ENCODE data around the gene TNFRSF13B. TPM values are rescaled to one million over a fixed set of nuclear protein-coding genes. Genes with fewer than 3 reads are reported as not detected.
"Not testable (repeated sequence)": the region's sequence is repeated elsewhere in the genome, so short reads cannot be mapped to it uniquely, and the experiment has no call there.

Gene TNFRSF13B
- total RNA-seq, 1 experiment from 2014 or later: not detected

GRCh38 chr17:16921451-16921850 lies 50.5 kb downstream of the TNFRSF13B start:
- POLR2A ChIA-PET; H3K4me1 ChIP-seq (ENCODE audit: control insufficient read depth in 1 of 2, insufficient read depth in 2 of 2, low read length in 2 of 2); H3K27ac ChIP-seq (ENCODE audit: low read depth, low read length); H3K4me3 ChIP-seq (replicated peaks in 1 of 2; ENCODE audit: low read depth in 1 of 2, low read length in 2 of 2); ATAC-seq; BruUV-seq (replicated peaks); H3K4me2 ChIP-seq (ENCODE audit: low read length); H3K9me3 ChIP-seq (ENCODE audit: control insufficient read depth in 1 of 2, insufficient read depth in 1 of 2, low read depth in 1 of 2, low read length in 2 of 2); H2AFZ ChIP-seq (ENCODE audit: low read depth, low read length, poor library complexity, severe bottlenecking); H3K9ac ChIP-seq (ENCODE audit: low read length); H3K79me2 ChIP-seq (ENCODE audit: insufficient read depth, low read length); RAD21 ChIA-PET (ENCODE audit: low non-redundant PET in 1 of 2, low total read pairs in 2 of 2, uncharacterized antibody in 2 of 2, unreplicated experiment in 2 of 2); H3K36me3 ChIP-seq (ENCODE audit: control insufficient read depth in 1 of 2, insufficient read depth in 2 of 2, low read length in 2 of 2); H3K9me2 ChIP-seq (ENCODE audit: insufficient read depth); H4K20me1 ChIP-seq (ENCODE audit: insufficient read depth); H3K27me3 ChIP-seq (ENCODE audit: insufficient read depth, low read length); CTCF ChIA-PET; DNase-seq (ENCODE audit: low read depth, low spot score): not testable (repeated sequence)
- intact Hi-C loops (cut with micrococcal nuclease): loop anchor here (5.0 kb wide), 1 partner anchor 71 kb away; no protein-coding TSS in a partner anchor

GRCh38 chr17:16920628-16921020 lies 51.3 kb downstream of the TNFRSF13B start:
- CTCF ChIA-PET: interaction anchor here (1.4 kb wide), 1 partner anchor 9 kb away, joined by 3 read pairs; no protein-coding TSS in a partner anchor
- TF ChIP-seq POLR2A (IDR thresholded peaks at IDR 0.05; ENCODE audit: borderline replicate concordance, extremely low read depth, insufficient read depth, insufficient read length): no peak
- no peak for TF ChIP-seq SP1 (IDR thresholded peaks at IDR 0.05; ENCODE audit: low read depth)
- TF ChIP-seq MAX (IDR thresholded peaks at IDR 0.05): no peak
- no peak for TF ChIP-seq REST (IDR thresholded peaks at IDR 0.05; ENCODE audit: low read depth)
- TF ChIP-seq JUND (IDR thresholded peaks at IDR 0.05): no peak
- TF ChIP-seq CTCF (IDR thresholded peaks at IDR 0.05 in 2 of 3, conservative IDR thresholded peaks at IDR 0.05 in 1 of 3; ENCODE audit: borderline replicate concordance in 1 of 3, insufficient read depth in 1 of 3, low read depth in 2 of 3, low read length in 2 of 3): no peak
- TF ChIP-seq SIN3A (IDR thresholded peaks at IDR 0.05; ENCODE audit: low read depth): no peak
- no peak for TF ChIP-seq YY1 (IDR thresholded peaks at IDR 0.05; ENCODE audit: extremely low read depth, insufficient replicate concordance, low read depth, low read length)
- TF ChIP-seq TCF7L2 (IDR thresholded peaks at IDR 0.05; ENCODE audit: borderline replicate concordance, extremely low read depth, insufficient read depth, insufficient read length): no peak
- no peak for TF ChIP-seq EGR1 (IDR thresholded peaks at IDR 0.05; ENCODE audit: low read depth)
- no peak for TF ChIP-seq ZBTB33 (IDR thresholded peaks at IDR 0.05; ENCODE audit: extremely low read depth, insufficient replicate concordance, low read length)
- TF ChIP-seq EZH2 (IDR thresholded peaks at IDR 0.05): no peak
- no peak for TF ChIP-seq SRF (IDR thresholded peaks at IDR 0.05; ENCODE audit: low read depth)

More at GRCh38 chr17:16920628-16921020, 51.3 kb downstream of the TNFRSF13B start:
- H3K36me3 ChIP-seq (ENCODE audit: control insufficient read depth in 1 of 2, insufficient read depth in 2 of 2, low read length in 2 of 2): no peaks in the 10 kb centered on the region
- peaks cover 0 to 8% of the 10 kb centered on the region in 2 experiments; a peak in 2 of 4 replicates for H3K4me1 ChIP-seq (ENCODE audit: control insufficient read depth in 1 of 2, insufficient read depth in 2 of 2, low read length in 2 of 2)
- RAD21 ChIA-PET (ENCODE audit: low non-redundant PET in 1 of 2, low total read pairs in 2 of 2, uncharacterized antibody in 2 of 2, unreplicated experiment in 2 of 2): no interaction called here
- H3K4me2 ChIP-seq (ENCODE audit: low read length): no peak overlapping the region
- POLR2A ChIA-PET: no interaction called here
- no peak overlapping the region for H3K4me3 ChIP-seq (replicated peaks in 1 of 2; ENCODE audit: low read depth in 1 of 2, low read length in 2 of 2)
- no peaks in the 10 kb centered on the region for H3K9me2 ChIP-seq (ENCODE audit: insufficient read depth)
- H4K20me1 ChIP-seq (ENCODE audit: insufficient read depth): no peaks in the 10 kb centered on the region
- no peak overlapping the region for H2AFZ ChIP-seq (ENCODE audit: low read depth, low read length, poor library complexity, severe bottlenecking)
- H3K27me3 ChIP-seq (ENCODE audit: insufficient read depth, low read length): no peaks in the 10 kb centered on the region
- no TSS peak for BruUV-seq (replicated peaks)
- DNase-seq (ENCODE audit: low read depth, low spot score) (no peak), ATAC-seq (no peak)
- no peaks in the 10 kb centered on the region for H3K79me2 ChIP-seq (ENCODE audit: insufficient read depth, low read length)
- no peak overlapping the region for H3K27ac ChIP-seq (ENCODE audit: low read depth, low read length)
- intact Hi-C loops (cut with micrococcal nuclease): loop anchor here (5.0 kb wide), 1 partner anchor 72 kb away; no protein-coding TSS in a partner anchor
- no peaks in the 10 kb centered on the region for H3K9me3 ChIP-seq (ENCODE audit: control insufficient read depth in 1 of 2, insufficient read depth in 1 of 2, low read depth in 1 of 2, low read length in 2 of 2)
- H3K9ac ChIP-seq (ENCODE audit: low read length): no peak overlapping the region
